Mucosa of stomach (tissue), 1 donor: ENCODE data around the gene ART5.
"Not testable (repeated sequence)": the region's sequence is repeated elsewhere in the genome, so short reads cannot be mapped to it uniquely, and the experiment has no call there.

ENCODE experiments used
- H3K27me3 ChIP-seq: one replicate; pipeline ENCODE4 v1.7.0; 2013; ENCODE audit warnings: mild to moderate bottlenecking, low read length; ENCODE audit not compliant: control insufficient read depth, insufficient read depth
- H3K36me3 ChIP-seq: one replicate; pipeline ENCODE4 v1.7.0; 2013; ENCODE audit warnings: low read length; ENCODE audit not compliant: control insufficient read depth, insufficient read depth
- H3K4me1 ChIP-seq: one replicate; pipeline ENCODE4 v1.7.0; 2013; ENCODE audit warnings: mild to moderate bottlenecking, low read length; ENCODE audit not compliant: control insufficient read depth, insufficient read depth
- H3K4me3 ChIP-seq: one replicate; pipeline ENCODE4 v1.7.0; 2013; ENCODE audit warnings: low read length
- H3K9ac ChIP-seq: one replicate; pipeline ENCODE4 v1.7.0; 2013; ENCODE audit warnings: mild to moderate bottlenecking, low read length, moderate library complexity
- H3K9me3 ChIP-seq: one replicate; pipeline ENCODE4 v1.7.0; 2013; ENCODE audit warnings: mild to moderate bottlenecking, low read length, moderate library complexity; ENCODE audit not compliant: control insufficient read depth
- donor health status: Pancreatic carcinoma.

The ART5 gene

GRCh38 chr11:3649374-3649773, 7.6 kb upstream of the ART5 start:
- H3K9ac ChIP-seq, H3K9me3 ChIP-seq, H3K27me3 ChIP-seq, H3K4me1 ChIP-seq, H3K4me3 ChIP-seq, H3K36me3 ChIP-seq: not testable (repeated sequence)

- H3K4me3 ChIP-seq, H3K9me3 ChIP-seq, H3K36me3 ChIP-seq, H3K4me1 ChIP-seq, H3K9ac ChIP-seq, H3K27me3 ChIP-seq: not testable (repeated sequence)
These were observed 7.1 kb upstream of the ART5 start for GRCh38 chr11:3648843-3649242.

DNA sequence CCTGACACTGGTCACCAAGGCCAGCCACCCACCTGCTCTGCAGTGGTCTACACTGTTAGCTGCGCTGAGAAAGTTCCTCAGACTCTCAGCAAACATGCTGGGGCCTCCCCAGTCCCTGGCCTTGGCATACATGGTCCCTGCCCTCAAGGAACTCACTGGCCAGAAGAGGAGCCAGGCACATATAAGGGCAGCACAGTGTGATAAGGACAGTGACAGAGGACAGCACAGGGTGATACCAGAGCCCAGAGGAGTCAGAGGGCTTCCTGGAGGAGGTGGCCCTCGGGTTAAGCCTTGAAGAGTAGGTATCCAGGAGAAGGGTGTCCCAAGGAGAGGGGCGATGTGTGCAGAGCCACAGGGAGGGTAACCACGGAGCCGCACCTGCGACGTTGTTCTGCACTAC, 3.8 kb upstream of the ART5 start:
- Histone ChIP-seq H3K27me3 (peaks cover 3% of the 10 kb centered on the region), H3K4me1 (peaks cover 15% of the 10 kb centered on the region), H3K9me3 (no peaks in the 10 kb centered on the region), H3K36me3 (no peaks in the 10 kb centered on the region), H3K4me3 (no peak overlapping the region), H3K9ac (no peak overlapping the region)

DNA sequence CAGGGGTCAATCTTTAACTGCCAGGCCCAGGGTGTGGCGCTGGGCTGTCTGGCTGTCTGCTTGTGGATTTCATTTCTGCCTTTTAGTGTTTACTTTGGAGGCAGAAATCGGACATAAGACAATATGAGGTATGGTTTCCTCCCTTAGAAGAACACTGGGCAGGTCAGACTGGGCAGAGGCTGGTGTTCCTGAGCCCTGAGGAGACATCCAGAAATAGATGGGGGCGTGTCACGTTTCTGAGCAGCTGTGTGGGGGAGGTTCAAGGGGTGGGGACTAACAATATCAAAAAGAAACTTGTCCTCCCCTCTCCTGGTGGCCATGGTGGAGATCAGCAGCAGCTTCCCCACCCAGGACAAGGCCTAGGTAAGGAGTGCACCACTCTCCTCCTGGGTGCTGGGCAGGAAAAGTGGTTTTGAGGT, 3.0 kb upstream of the ART5 start, which contains the start of gene ART1:
Gene ART1, plus strand, starts transcription at position 312 of the 419 bp plus-strand sequence. CDS start 14,086 bp downstream, outside the sequence.
- no peaks in the 10 kb centered on the region for H3K36me3 ChIP-seq
- H3K4me3 ChIP-seq: no peak within 1 kb of the TSS
- peaks cover 3% of the 10 kb centered on the region for H3K27me3 ChIP-seq
- no peak within 1 kb of the TSS for H3K9ac ChIP-seq
- peaks cover 15% of the 10 kb centered on the region for H3K4me1 ChIP-seq
- no peaks in the 10 kb centered on the region for H3K9me3 ChIP-seq

GRCh38 chr11:3643102-3643546, 1.3 kb upstream of the ART5 start:
- H3K9me3 ChIP-seq, H3K9ac ChIP-seq, H3K36me3 ChIP-seq, H3K27me3 ChIP-seq, H3K4me3 ChIP-seq: not testable (repeated sequence)
- H3K4me1 ChIP-seq: peaks cover 15% of the 10 kb centered on the region

GRCh38 chr11:3642071-3642951, 519 bp upstream of the ART5 start:
- peak overlapping the region; percentile 50 for H3K9ac ChIP-seq

DNA sequence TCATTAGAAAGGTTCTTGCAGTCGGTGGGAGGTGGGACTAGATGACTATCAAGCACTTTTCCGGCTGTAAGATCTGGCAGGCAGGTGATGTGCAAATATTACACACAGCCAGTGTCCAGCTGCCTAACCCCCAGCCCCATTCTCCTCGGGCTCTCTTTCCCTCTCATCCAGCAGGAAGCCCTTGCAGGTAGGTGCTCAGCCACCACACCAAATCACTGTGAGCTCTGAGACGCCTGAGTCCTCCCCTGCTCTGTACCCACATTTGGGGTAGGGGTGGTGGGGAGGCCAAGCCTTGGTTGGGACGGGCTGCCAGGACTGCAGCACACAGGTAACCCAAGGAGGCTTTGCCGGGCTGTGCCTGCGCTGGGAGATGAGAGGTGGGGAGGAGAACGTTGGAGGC, 601 bp downstream of the ART5 start:
- Histone ChIP-seq H3K9me3 (no peaks in the 10 kb centered on the region), H3K36me3 (no peaks in the 10 kb centered on the region), H3K9ac (no peak overlapping the region), H3K4me3 (no peak overlapping the region), H3K27me3 (peaks cover 3% of the 10 kb centered on the region), H3K4me1 (peaks cover 15% of the 10 kb centered on the region)

More at GRCh38 chr11:3642071-3642951, 519 bp upstream of the ART5 start:
- Histone ChIP-seq H3K4me1 (peaks cover 15% of the 10 kb centered on the region), H3K27me3 (peaks cover 3% of the 10 kb centered on the region), H3K9me3 (no peaks in the 10 kb centered on the region), H3K36me3 (no peaks in the 10 kb centered on the region), H3K4me3 (peak overlapping the region; percentile 54)

DNA sequence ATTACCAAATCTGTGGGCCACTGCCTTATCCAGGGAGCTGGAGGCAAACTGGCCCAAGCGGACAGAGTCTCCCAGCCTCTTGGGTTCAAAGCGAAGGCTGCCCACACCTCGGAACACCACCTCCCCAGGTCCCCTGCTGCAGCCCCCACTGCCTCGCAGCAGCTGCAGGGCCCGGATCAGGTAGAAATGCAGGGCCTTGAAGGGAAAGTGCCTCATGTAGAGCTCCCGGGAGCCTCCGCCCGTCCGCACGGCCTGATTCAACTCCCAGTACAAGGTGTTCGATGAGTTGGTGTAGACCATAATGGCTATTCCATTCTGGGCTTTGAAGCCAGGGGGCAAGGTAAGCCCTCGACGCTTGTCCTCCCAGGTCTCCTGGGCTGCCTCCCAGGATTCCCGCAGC, 2.0 kb downstream of the ART5 start:
- Histone ChIP-seq H3K4me3 (no peak overlapping the region), H3K36me3 (no peaks in the 10 kb centered on the region), H3K9me3 (no peaks in the 10 kb centered on the region), H3K27me3 (peaks cover 3% of the 10 kb centered on the region), H3K9ac (no peak overlapping the region), H3K4me1 (peaks cover 11% of the 10 kb centered on the region)

GRCh38 chr11:3638513-3638912, 3.3 kb downstream of the ART5 start:
- H3K4me1 ChIP-seq: peaks cover 10% of the 10 kb centered on the region
- H3K27me3 ChIP-seq: peaks cover under 1% of the 10 kb centered on the region
- no peak overlapping the region for H3K9ac ChIP-seq
- no peaks in the 10 kb centered on the region for H3K36me3 ChIP-seq
- H3K9me3 ChIP-seq: no peaks in the 10 kb centered on the region
- no peak overlapping the region for H3K4me3 ChIP-seq

- H3K4me3 ChIP-seq: no peak overlapping the region
These were observed 4.6 kb downstream of the ART5 start for GRCh38 chr11:3637201-3637600.

GRCh38 chr11:3635641-3636375, 6.0 kb downstream of the ART5 start:
- no peaks in the 10 kb centered on the region for H3K4me1 ChIP-seq
- no peaks in the 10 kb centered on the region for H3K36me3 ChIP-seq
- no peak overlapping the region for H3K9ac ChIP-seq
- no peaks in the 10 kb centered on the region for H3K9me3 ChIP-seq
- no peaks in the 10 kb centered on the region for H3K27me3 ChIP-seq
- H3K4me3 ChIP-seq: no peak overlapping the region

More at GRCh38 chr11:3637201-3637600, 4.6 kb downstream of the ART5 start:
- no peaks in the 10 kb centered on the region for H3K9me3 ChIP-seq
- no peak overlapping the region for H3K9ac ChIP-seq
- no peaks in the 10 kb centered on the region for H3K36me3 ChIP-seq
- H3K27me3 ChIP-seq: no peaks in the 10 kb centered on the region
- H3K4me1 ChIP-seq: no peaks in the 10 kb centered on the region

GRCh38 chr11:3632070-3632660, 9.6 kb downstream of the ART5 start:
- no peak overlapping the region for H3K9ac ChIP-seq

More at GRCh38 chr11:3632070-3632660, 9.6 kb downstream of the ART5 start:
- Histone ChIP-seq H3K36me3 (no peaks in the 10 kb centered on the region), H3K4me3 (no peak overlapping the region), H3K4me1 (no peaks in the 10 kb centered on the region), H3K9me3 (no peaks in the 10 kb centered on the region), H3K27me3 (no peaks in the 10 kb centered on the region)
